RWPE2 (cell line): ENCODE results near the gene INPP5B.
A peak's percentile ranks its signal among the peaks of the same experiment; 100 is the strongest.
"Not testable (repeated sequence)": the region's sequence is repeated elsewhere in the genome, so short reads cannot be mapped to it uniquely, and the experiment has no call there.

Source experiments
- ATAC-seq: fragments of 200-7000 bp; cut with Tn5 transposase; 3 replicates; pipeline ENCODE4 v1.9.1; 2021; ENCODE audit warnings: low read depth
- DNase-seq: peaks from one replicate; pipeline ENCODE4 v3.0.0-alpha.2; 2020; ENCODE audit warnings: low spot score
- H3K27ac ChIP-seq: fragments of 450-650 bp; 2 replicates; pipeline ENCODE4 v1.5.1; 2017; ENCODE audit warnings: mild to moderate bottlenecking; ENCODE audit not compliant: poor library complexity, severe bottlenecking
- H3K27me3 ChIP-seq: fragments of 250-450 bp; sonication (Bioruptor Pico); 2 replicates; pipeline ENCODE4 v1.5.1; 2021; ENCODE audit warnings: mild to moderate bottlenecking, moderate library complexity; ENCODE audit not compliant: insufficient read depth, poor library complexity, severe bottlenecking
- H3K36me3 ChIP-seq: fragments of 250-450 bp; sonication (Bioruptor Pico); 2 replicates; pipeline ENCODE4 v1.5.1; 2020; ENCODE audit warnings: low read depth, mild to moderate bottlenecking, moderate library complexity
- H3K4me1 ChIP-seq: fragments of 250-450 bp; sonication (Bioruptor Pico); 2 replicates; pipeline ENCODE4 v1.5.1; 2021; ENCODE audit warnings: mild to moderate bottlenecking, moderate library complexity; ENCODE audit not compliant: insufficient read depth, poor library complexity, severe bottlenecking
- H3K4me3 ChIP-seq: fragments of 250-450 bp; sonication (Bioruptor Pico); 2 replicates; pipeline ENCODE4 v1.5.1; 2021; ENCODE audit warnings: mild to moderate bottlenecking, moderate library complexity; ENCODE audit not compliant: severe bottlenecking
- H3K9me3 ChIP-seq: fragments of 250-450 bp; sonication (Bioruptor Pico); 2 replicates; pipeline ENCODE4 v1.5.1; 2021; ENCODE audit warnings: mild to moderate bottlenecking, moderate library complexity; ENCODE audit not compliant: severe bottlenecking
- TF ChIP-seq, protein P1 (sequence below): fragments of 450-650 bp; IDR thresholded peaks from one replicate; pipeline ENCODE4 v1.5.1; 2017; ENCODE audit warnings: mild to moderate bottlenecking, moderate library complexity; ENCODE audit not compliant: poor library complexity, severe bottlenecking

INPP5B gene

DNA sequence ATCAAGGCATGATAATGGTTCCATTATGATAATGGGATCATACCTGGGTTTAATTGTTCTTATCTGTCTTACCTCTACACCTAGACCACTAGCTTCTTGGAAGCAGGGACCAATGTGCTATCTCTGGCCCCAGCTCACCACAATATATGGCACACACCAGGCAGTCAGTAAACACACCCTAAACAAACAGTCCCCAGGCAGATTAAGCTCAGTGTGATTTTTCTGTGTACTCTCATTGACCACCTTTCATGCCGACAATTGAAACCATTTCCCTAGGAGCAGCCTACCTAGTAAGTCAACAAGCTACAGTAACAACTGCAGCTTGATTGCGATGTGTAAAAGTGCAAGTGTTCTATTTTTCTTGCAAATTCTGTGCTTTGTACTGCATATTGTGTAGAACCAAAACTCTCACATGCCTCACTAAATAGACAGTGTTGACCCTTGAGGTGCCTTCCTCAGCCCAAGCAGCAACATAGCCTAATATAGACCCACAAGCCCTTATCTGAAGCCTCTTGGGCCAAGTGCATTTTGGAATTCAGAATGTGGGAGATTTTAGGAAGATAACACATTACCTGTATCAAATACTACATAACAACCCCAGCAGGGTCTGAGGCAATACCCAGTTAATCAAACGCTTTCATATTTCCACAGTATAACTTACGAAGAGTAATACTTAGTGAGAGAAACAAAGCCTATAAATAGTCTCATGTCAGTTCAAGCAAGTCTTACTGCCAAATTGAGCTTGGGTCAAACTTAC, 32.0 kb downstream of the INPP5B start:
- no peaks in the 10 kb centered on the region for H3K4me1 ChIP-seq
- no peaks in the 10 kb centered on the region for H3K27me3 ChIP-seq
- TF ChIP-seq, protein P1, sequence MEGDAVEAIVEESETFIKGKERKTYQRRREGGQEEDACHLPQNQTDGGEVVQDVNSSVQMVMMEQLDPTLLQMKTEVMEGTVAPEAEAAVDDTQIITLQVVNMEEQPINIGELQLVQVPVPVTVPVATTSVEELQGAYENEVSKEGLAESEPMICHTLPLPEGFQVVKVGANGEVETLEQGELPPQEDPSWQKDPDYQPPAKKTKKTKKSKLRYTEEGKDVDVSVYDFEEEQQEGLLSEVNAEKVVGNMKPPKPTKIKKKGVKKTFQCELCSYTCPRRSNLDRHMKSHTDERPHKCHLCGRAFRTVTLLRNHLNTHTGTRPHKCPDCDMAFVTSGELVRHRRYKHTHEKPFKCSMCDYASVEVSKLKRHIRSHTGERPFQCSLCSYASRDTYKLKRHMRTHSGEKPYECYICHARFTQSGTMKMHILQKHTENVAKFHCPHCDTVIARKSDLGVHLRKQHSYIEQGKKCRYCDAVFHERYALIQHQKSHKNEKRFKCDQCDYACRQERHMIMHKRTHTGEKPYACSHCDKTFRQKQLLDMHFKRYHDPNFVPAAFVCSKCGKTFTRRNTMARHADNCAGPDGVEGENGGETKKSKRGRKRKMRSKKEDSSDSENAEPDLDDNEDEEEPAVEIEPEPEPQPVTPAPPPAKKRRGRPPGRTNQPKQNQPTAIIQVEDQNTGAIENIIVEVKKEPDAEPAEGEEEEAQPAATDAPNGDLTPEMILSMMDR, result no peak
- ATAC-seq, result no peak
- no peak overlapping the region for H3K27ac ChIP-seq
- DNase-seq, result no peak
- peaks cover 3% of the 10 kb centered on the region for H3K9me3 ChIP-seq
- no peaks in the 10 kb centered on the region for H3K36me3 ChIP-seq
- H3K4me3 ChIP-seq, result no peak overlapping the region

DNA sequence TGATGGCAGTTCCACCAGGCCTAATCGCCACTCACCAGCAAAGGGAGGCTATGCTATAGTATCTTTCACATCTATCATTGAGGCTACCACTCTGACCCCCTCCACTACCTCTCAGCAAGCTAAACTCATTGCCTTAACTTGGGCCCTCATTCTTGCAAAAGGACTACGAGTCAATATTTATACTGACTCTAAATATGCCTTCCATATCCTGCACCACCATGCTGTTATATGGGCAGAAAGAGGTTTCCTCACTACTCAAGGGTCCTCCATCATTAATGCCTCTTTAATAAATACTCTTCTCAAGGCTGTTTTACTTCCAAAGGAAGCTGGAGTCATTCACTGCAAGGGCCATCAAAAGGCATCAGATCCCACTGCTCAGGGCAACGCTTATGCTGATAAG, 35.4 kb downstream of the INPP5B start:
- H3K9me3 ChIP-seq, ATAC-seq, H3K27ac ChIP-seq, DNase-seq, H3K27me3 ChIP-seq, H3K36me3 ChIP-seq, H3K4me3 ChIP-seq: not testable (repeated sequence)
- H3K4me1 ChIP-seq, result peaks cover 14% of the 10 kb centered on the region

DNA sequence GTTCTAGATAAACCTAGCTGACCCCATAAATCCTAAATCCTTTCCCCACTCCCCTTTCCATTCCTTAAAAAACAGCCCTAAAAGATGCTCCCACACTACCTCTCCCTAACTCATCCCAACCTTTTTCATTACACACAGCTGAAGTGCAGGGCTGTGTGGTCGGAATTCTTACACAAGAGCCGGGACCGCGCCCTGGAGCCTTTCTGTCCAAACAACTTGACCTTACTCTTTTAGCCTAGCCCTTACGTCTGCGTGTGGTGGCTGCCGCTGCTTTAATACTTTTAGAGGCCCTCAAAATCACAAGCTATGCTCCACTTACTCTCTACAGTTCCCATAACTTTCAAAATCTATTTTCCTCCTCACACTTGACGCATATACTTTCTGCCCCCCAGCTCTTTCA, 36.0 kb downstream of the INPP5B start:
- not testable (repeated sequence) for H3K4me3 ChIP-seq, H3K27me3 ChIP-seq, DNase-seq, H3K36me3 ChIP-seq, ATAC-seq, H3K9me3 ChIP-seq, H3K27ac ChIP-seq
- peaks cover 14% of the 10 kb centered on the region for H3K4me1 ChIP-seq

DNA sequence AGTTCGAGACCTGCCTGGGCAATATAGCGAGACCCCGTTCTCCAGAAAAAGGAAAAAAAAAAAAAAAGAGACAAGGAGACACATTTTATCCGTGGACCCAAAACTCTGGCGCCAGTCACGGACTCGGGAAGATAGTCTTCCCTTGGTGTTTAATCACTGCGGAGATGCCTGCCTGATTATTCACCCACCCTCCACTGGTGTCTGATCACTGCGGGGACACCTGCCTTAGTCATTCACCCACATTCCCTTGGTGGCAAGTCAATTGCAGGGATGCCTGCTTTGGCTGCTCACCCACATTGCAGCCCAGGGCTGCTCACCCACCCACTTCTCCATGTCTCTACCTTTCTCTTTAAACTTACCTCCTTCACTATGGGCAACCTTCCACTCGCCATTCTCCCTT, 38.3 kb downstream of the INPP5B start:
- not testable (repeated sequence) for ATAC-seq, H3K9me3 ChIP-seq, H3K36me3 ChIP-seq, H3K4me3 ChIP-seq, DNase-seq, H3K27me3 ChIP-seq
- peak overlapping the region; percentile 40 for H3K27ac ChIP-seq
- peaks cover 14% of the 10 kb centered on the region for H3K4me1 ChIP-seq

DNA sequence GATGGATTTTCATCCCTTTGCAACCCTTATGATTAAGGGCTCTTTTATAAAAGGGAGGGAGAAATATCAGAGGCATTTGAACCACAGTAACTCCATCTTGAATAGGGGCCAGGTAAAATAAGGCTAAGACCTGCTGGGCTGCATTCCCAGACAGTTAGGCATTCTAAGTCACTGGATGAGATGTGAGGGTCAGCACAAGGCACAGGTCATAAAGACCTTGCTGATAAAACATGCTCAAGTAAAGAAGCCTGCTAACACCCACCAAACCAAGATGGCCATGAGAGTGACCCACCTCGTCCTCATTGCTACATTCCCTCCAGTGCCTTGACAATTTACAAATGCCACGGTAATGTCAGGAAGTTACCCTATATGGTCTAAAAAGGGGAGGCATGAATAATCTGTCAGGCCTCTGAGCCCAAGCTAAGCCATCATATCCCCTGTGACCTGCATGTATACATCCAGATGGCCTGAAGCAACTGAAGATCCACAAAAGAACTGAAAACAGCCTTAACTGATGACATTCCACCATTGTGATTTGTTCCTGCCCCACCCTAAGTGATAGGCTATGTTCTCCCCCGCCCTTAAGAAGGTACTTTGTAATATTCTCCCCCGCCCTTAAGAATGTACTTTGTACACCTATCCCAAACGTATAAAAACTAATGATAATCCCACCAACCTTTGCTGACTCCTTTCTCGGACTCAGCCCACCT, 39.3 kb downstream of the INPP5B start:
- H3K4me3 ChIP-seq, DNase-seq, H3K36me3 ChIP-seq, H3K9me3 ChIP-seq, H3K27me3 ChIP-seq: not testable (repeated sequence)
- peak overlapping the region; percentile 40 for H3K27ac ChIP-seq
- peaks cover 14% of the 10 kb centered on the region for H3K4me1 ChIP-seq
- 0 out of 3 replicates have a peak, but pooled peaks have one; percentile 23 for ATAC-seq

DNA sequence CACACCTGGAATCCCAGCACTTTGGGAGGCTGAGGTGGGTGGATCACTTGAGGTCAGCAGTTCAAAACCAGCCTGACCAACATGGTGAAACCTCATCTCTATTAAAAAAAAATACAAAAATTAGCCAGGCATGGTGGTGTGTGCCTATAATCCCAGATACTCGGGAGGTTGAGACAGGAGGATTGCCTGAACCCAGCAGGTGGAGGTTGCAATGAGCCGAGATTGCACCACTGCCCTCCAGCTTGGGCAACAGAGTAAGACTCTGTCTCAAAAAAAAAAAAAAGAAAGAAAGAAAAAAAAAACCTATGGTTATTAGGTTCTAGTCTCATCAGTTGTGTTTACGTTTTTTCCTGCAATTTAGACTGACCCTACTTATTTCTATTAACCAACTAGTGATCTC, 40.3 kb downstream of the INPP5B start:
- not testable (repeated sequence) for H3K9me3 ChIP-seq, H3K27ac ChIP-seq, ATAC-seq, DNase-seq, H3K27me3 ChIP-seq, H3K4me3 ChIP-seq, H3K36me3 ChIP-seq
- H3K4me1 ChIP-seq, result peaks cover 14% of the 10 kb centered on the region

DNA sequence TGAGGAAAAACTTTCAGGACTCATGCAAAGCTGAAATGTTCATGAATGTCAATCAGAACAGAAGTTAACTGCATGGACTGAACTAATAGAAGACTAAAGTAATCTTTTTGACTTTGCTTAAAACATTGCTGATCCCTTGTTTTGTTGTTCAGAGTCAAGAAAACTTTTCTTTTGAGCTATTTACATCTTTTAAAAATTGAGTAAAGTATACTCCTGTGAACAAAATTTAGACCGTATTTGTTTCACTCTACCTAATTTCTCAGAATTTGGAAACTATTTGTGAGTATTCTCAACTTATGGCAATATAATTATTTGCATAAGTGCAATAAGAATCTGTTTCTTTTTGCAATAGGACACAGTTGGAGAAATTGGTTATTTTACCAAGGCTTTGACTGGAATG, 41.1 kb downstream of the INPP5B start:
- ATAC-seq (no peak), DNase-seq (no peak)
- TF ChIP-seq, protein P1, result no peak
- H3K36me3 ChIP-seq, result no peaks in the 10 kb centered on the region
- H3K27me3 ChIP-seq, result no peaks in the 10 kb centered on the region
- no peak overlapping the region for H3K4me3 ChIP-seq
- H3K27ac ChIP-seq, result no peak overlapping the region
- peaks cover 14% of the 10 kb centered on the region for H3K4me1 ChIP-seq
- H3K9me3 ChIP-seq, result no peaks in the 10 kb centered on the region

DNA sequence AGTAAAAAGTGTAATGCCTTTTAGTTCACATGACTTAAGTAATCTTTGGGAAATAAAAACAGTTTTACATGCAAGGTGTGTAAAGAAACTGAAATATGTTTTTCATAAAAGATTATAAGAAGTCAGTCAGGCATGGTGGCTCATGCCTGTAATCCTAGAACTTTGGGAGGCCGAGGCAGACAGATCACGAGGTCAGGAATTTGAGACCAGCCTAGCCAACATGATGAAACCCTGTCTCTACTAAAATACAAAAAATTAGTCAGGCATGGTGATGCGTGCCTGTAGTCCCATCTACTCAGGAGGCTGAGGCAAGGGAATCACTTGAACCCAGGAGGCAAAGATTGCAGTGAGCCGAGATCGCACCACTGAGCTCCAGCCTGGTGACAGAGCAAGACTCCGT, 42.9 kb downstream of the INPP5B start:
- H3K36me3 ChIP-seq, H3K27ac ChIP-seq, H3K27me3 ChIP-seq, ATAC-seq, DNase-seq, H3K9me3 ChIP-seq, H3K4me3 ChIP-seq: not testable (repeated sequence)
- peaks cover 14% of the 10 kb centered on the region for H3K4me1 ChIP-seq
